Gastrocnemius medialis (tissue), 4 donors: ENCODE data around the gene GALNT10.

Source experiments
- POLR2A ChIP-seq, 2 donors: fragments of 450-650 bp; IDR thresholded peaks; one replicate each; pipeline ENCODE4 v1.6.1; 2017; ENCODE audit warnings: antibody characterized with exemption in 2 of 2, mild to moderate bottlenecking in 2 of 2, moderate library complexity in 2 of 2
- TF ChIP-seq, protein P1 (sequence below), 5 experiments: fragments of 450-650 bp in 3 of 5; fragments of 200-600 bp in 2 of 5; sonication (generic) in 2 of 5; IDR thresholded peaks in 4 of 5; conservative IDR thresholded peaks in 1 of 5; 1 replicate in 4 of 5; 2 replicates in 1 of 5; pipeline ENCODE4 v1.5.1; 2016 to 2019; ENCODE audit warnings: antibody characterized with exemption in 5 of 5, mild to moderate bottlenecking in 3 of 5, moderate library complexity in 3 of 5

DNA sequence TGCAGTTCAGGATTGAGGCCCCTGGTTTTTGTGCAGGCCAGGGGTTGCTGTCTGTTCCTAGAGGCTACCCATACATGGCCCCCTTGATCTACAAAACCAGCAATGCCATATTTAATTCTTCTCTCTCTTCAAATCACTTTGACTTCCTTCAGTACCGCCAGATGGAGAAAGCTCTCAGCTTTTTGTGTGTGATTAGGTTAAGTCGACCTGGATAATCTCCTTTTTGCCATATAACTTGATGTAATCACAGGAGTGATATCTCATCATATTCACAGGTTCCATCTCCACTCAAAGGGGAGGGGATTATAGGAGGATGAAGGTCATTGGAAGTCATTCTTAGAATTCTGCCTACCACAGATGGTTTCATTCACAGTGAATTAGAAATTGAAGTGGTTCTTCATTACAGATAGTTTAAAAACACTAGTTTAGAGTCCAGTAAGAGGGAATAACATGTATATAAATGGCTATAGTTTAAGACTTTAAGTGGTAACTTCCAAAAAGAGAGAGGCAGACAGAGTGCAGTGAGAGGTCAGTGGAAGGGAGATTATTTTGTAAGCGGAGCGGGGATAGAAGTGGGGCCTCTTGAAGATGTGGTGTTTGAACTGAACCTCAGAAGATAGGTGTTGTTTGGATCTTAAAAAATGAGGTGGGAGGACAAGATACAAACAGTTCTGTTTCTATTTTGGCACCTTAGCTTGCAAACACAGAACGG lies 85.9 kb downstream of the GALNT10 start:
- TF ChIP-seq, protein P1, sequence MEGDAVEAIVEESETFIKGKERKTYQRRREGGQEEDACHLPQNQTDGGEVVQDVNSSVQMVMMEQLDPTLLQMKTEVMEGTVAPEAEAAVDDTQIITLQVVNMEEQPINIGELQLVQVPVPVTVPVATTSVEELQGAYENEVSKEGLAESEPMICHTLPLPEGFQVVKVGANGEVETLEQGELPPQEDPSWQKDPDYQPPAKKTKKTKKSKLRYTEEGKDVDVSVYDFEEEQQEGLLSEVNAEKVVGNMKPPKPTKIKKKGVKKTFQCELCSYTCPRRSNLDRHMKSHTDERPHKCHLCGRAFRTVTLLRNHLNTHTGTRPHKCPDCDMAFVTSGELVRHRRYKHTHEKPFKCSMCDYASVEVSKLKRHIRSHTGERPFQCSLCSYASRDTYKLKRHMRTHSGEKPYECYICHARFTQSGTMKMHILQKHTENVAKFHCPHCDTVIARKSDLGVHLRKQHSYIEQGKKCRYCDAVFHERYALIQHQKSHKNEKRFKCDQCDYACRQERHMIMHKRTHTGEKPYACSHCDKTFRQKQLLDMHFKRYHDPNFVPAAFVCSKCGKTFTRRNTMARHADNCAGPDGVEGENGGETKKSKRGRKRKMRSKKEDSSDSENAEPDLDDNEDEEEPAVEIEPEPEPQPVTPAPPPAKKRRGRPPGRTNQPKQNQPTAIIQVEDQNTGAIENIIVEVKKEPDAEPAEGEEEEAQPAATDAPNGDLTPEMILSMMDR (IDR thresholded peaks at IDR 0.05 in 4 of 5, conservative IDR thresholded peaks at IDR 0.05 in 1 of 5) = no peak
- TF ChIP-seq POLR2A (IDR thresholded peaks at IDR 0.05) = no peak
